Muscle of arm (tissue), 12 donors: ENCODE results near the gene GRM8. TPM values are rescaled to one million over a fixed set of nuclear protein-coding genes. Genes with fewer than 3 reads are reported as not detected.
A peak's percentile ranks its signal among the peaks of the same experiment; 100 is the strongest.

Experiments used
- DNase-seq: peaks from one replicate; pipeline ENCODE4 v3.0.0-alpha.2; 2013
- polyA plus RNA-seq, 12 donors: library from polyadenylated mRNA; unstranded; fragments of 120-200 nt; gene quantifications; one replicate each; pipeline ENCODE4 v1.2.1, GENCODE V29; 2013; ENCODE audit not compliant: insufficient read length in 12 of 12

Gene GRM8
- polyA plus RNA-seq, 12 donors = 0.09 to 2.0 (median 0.33) TPM; not detected in 4

- no peak for DNase-seq
Measured at GRCh38 chr7:126667742-126668366, 584.9 kb downstream of the GRM8 start.

GRCh38 chr7:126662856-126663255 is 589.9 kb downstream of the GRM8 start:
- DNase-seq = no peak

GRCh38 chr7:126659124-126659523 is 593.6 kb downstream of the GRM8 start:
- no peak for DNase-seq

- no peak for DNase-seq
Measured at GRCh38 chr7:126658684-126659083, 594.1 kb downstream of the GRM8 start.

- no peak for DNase-seq
Measured at GRCh38 chr7:126657599-126658358, 595.0 kb downstream of the GRM8 start.

GRCh38 chr7:126657137-126657536 is 595.6 kb downstream of the GRM8 start:
- no peak for DNase-seq

GRCh38 chr7:126656165-126656564 is 596.6 kb downstream of the GRM8 start:
- DNase-seq = no peak

- DNase-seq = no peak
Measured at GRCh38 chr7:126637538-126637937, 615.2 kb downstream of the GRM8 start.

GRCh38 chr7:126635545-126635944 is 617.2 kb downstream of the GRM8 start:
- DNase-seq = no peak

GRCh38 chr7:126608339-126608776 is 644.4 kb downstream of the GRM8 start:
- DNase-seq = no peak

GRCh38 chr7:126606331-126606730 is 646.4 kb downstream of the GRM8 start:
- no peak for DNase-seq

- DNase-seq = no peak
Measured at GRCh38 chr7:126605553-126605952, 647.2 kb downstream of the GRM8 start.

GRCh38 chr7:126605056-126605455 is 647.7 kb downstream of the GRM8 start:
- DNase-seq = no peak

GRCh38 chr7:126589068-126589684 is 663.6 kb downstream of the GRM8 start:
- DNase-seq = no peak

GRCh38 chr7:126578338-126578737 is 674.4 kb downstream of the GRM8 start:
- no peak for DNase-seq

GRCh38 chr7:126574276-126575250 is 678.2 kb downstream of the GRM8 start:
- DNase-seq = peak; percentile 1

- no peak for DNase-seq
Measured at GRCh38 chr7:126570845-126571244, 681.9 kb downstream of the GRM8 start.

- no peak for DNase-seq
Measured at GRCh38 chr7:126569402-126569801, 683.3 kb downstream of the GRM8 start.

GRCh38 chr7:126557271-126557670 is 695.5 kb downstream of the GRM8 start:
- DNase-seq = no peak

- DNase-seq = no peak
Measured at GRCh38 chr7:126541406-126541805, 711.3 kb downstream of the GRM8 start.

GRCh38 chr7:126535176-126535575 is 717.6 kb downstream of the GRM8 start:
- no peak for DNase-seq

- no peak for DNase-seq
Measured at GRCh38 chr7:126533715-126534114, 719.0 kb downstream of the GRM8 start.
